ENCODE measurements around the gene PFKL.

The PFKL gene

DNA sequence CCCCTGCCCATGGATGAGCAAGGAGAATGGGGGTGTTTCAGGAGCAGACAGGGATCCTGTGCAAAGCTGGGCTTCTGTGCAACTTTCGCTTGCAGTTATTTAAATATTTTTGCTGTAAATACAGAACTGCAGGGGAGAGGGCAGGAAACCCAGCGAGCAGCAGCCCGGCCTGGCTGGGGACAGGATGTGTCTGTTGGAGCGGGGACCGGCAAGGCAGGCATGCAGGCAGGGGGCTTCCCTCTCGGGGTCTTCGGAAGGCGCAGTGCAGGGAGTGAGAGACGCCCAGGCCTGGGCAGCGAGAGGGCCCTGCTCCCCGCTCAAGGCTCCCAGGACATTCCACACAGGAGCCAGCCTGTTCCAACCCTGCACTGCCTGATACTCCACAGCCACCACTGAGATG is 15.9 kb upstream of the PFKL start:
- DNase-seq (ENCODE audit: low read depth, low spot score), result no peak
- Histone ChIP-seq H3K9me3 (ENCODE audit: low read depth, low read length) (no peaks in the 10 kb centered on the region), H3K27ac (no peak overlapping the region), H3K36me3 (ENCODE audit: insufficient read depth, low read length) (no peaks in the 10 kb centered on the region), H3K4me3 (no peak overlapping the region), H3K9ac (ENCODE audit: insufficient read length) (no peak overlapping the region)
- no peak for TF ChIP-seq POLR2AphosphoS5 (IDR thresholded peaks at IDR 0.05; ENCODE audit: borderline replicate concordance, low read depth, low read length)
- TF ChIP-seq EZH2 (IDR thresholded peaks at IDR 0.05), result no peak
- no peak for TF ChIP-seq FOXP2 (optimal IDR thresholded peaks at IDR 0.05; ENCODE audit: control extremely low read depth, extremely low read length, insufficient read depth)

DNA sequence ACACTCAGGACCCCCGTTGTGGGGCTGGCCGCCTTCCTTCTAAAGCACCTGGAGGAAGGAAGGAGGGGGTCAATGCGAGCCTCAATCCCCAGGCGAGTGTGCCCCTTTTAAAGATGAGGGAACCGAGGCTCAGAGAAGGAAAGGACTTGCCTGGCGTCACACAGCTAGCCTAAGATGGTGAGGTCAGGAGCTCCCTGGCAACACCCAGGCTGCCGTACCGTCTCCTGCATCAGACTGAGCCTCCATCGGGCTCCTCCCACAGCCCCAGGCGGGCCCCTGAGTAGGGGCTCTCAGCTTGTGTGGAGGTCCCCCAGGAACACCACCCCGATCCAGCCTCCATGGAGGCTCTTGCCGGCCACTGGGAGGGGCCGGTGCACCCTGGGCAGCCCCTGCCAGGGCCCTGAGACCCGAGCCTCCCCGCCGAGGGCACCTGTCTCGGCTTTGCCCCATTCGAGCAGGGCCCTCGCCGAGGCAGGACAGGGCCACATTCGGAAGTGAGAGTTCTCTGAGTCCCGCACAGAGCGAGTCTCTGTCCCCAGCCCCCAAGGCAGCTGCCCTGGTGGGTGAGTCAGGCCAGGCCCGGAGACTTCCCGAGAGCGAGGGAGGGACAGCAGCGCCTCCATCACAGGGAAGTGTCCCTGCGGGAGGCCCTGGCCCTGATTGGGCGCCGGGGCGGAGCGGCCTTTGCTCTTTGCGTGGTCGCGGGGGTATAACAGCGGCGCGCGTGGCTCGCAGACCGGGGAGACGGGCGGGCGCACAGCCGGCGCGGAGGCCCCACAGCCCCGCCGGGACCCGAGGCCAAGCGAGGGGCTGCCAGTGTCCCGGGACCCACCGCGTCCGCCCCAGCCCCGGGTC is 14.5 kb upstream of the PFKL start, which contains the start of gene AIRE:
Gene AIRE (plus strand): TSS at position 739 of the 855 bp plus-strand sequence. CDS start 131 bp downstream, outside the sequence.
- H3K36me3 ChIP-seq (ENCODE audit: insufficient read depth, low read length), result no peaks in the 10 kb centered on the region
- no peak for TF ChIP-seq POLR2AphosphoS5 (IDR thresholded peaks at IDR 0.05; ENCODE audit: borderline replicate concordance, low read depth, low read length)
- TF ChIP-seq FOXP2 (optimal IDR thresholded peaks at IDR 0.05; ENCODE audit: control extremely low read depth, extremely low read length, insufficient read depth), result no peak
- TF ChIP-seq EZH2 (IDR thresholded peaks at IDR 0.05), result no peak
- no peaks in the 10 kb centered on the region for H3K9me3 ChIP-seq (ENCODE audit: low read depth, low read length)
- H3K9ac ChIP-seq (ENCODE audit: insufficient read length), result no peak within 1 kb of the TSS
- DNase-seq (ENCODE audit: low read depth, low spot score), result no peak
- H3K27ac ChIP-seq, result no peak within 1 kb of the TSS
- H3K4me3 ChIP-seq, result no peak within 1 kb of the TSS

DNA sequence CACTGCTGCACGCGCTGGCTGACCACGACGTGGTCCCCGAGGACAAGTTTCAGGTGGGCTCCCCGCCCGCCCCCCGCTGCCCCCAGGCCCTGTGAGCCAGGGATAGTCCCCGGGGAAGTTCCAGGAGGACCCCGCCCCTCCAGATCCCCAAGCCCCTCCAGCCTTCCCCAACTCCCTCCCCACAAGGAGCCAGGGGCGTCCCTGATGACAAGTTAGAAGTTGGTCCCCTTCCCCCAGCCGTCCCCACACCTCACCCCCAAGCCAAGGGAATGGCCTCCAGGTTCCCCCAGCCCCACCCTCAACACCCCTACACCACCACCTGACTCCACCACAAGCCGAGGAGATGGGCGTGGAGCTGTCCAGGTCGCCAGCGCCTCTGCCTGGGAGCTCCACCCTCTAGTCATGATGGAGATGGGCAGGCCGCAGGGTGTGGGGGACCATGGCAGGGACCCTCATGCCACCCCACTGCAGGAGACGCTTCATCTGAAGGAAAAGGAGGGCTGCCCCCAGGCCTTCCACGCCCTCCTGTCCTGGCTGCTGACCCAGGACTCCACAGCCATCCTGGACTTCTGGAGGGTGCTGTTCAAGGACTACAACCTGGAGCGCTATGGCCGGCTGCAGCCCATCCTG is 13.7 kb upstream of the PFKL start:
- no peak overlapping the region for H3K4me3 ChIP-seq

DNA sequence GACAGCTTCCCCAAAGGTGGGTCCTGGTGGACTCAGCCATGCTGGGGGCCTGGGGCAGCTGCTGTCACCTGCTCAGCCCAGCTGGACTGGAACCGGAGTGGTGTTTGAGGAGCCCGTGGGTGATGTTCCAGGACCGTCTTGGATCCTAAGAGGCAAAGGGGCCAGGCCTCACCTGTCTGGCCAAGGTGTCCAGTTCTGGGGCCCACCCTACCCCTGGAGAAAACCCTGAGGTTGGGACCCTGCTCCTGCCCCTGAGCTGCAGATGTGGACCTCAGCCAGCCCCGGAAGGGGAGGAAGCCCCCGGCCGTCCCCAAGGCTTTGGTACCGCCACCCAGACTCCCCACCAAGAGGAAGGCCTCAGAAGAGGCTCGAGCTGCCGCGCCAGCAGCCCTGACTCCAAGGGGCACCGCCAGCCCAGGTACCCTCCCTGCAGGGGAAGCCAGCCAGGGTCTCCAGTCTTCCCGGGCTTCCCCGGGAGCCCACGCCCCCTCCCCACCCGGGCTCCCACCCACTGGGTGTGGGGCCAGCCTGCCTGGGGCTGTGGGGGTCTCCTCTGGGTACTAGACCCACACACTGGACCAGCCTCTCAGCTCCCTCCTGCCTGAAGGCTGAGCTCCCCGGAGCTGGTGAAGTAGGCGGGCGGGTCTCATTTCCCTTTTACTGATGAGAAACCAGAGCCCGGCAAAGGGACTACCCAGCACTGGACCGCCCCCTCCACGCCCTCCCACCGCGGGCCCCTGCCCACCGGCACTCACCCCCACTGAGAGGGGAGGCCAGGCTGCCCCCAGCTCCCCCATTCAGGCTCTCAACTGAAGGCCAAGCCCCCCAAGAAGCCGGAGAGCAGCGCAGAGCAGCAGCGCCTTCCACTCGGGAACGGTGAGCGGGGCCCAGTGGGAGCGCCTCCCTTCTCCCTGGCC is 12.9 kb upstream of the PFKL start:
- no peaks in the 10 kb centered on the region for H3K36me3 ChIP-seq (ENCODE audit: insufficient read depth, low read length)
- TF ChIP-seq EZH2 (IDR thresholded peaks at IDR 0.05) (no peak), POLR2AphosphoS5 (IDR thresholded peaks at IDR 0.05; ENCODE audit: borderline replicate concordance, low read depth, low read length) (no peak), FOXP2 (optimal IDR thresholded peaks at IDR 0.05; ENCODE audit: control extremely low read depth, extremely low read length, insufficient read depth) (no peak)
- H3K9me3 ChIP-seq (ENCODE audit: low read depth, low read length), result no peaks in the 10 kb centered on the region
- no peak for DNase-seq (ENCODE audit: low read depth, low spot score)
- H3K4me3 ChIP-seq, result no peak overlapping the region
- H3K27ac ChIP-seq, result no peak overlapping the region
- H3K9ac ChIP-seq (ENCODE audit: insufficient read length), result no peak overlapping the region

More for the DNA sequence above, 13.7 kb upstream of the PFKL start:
- Histone ChIP-seq H3K27ac (no peak overlapping the region), H3K9me3 (ENCODE audit: low read depth, low read length) (no peaks in the 10 kb centered on the region), H3K36me3 (ENCODE audit: insufficient read depth, low read length) (no peaks in the 10 kb centered on the region), H3K9ac (ENCODE audit: insufficient read length) (no peak overlapping the region)
- no peak for DNase-seq (ENCODE audit: low read depth, low spot score)
- TF ChIP-seq POLR2AphosphoS5 (IDR thresholded peaks at IDR 0.05; ENCODE audit: borderline replicate concordance, low read depth, low read length), result no peak
- no peak for TF ChIP-seq EZH2 (IDR thresholded peaks at IDR 0.05)
- no peak for TF ChIP-seq FOXP2 (optimal IDR thresholded peaks at IDR 0.05; ENCODE audit: control extremely low read depth, extremely low read length, insufficient read depth)

DNA sequence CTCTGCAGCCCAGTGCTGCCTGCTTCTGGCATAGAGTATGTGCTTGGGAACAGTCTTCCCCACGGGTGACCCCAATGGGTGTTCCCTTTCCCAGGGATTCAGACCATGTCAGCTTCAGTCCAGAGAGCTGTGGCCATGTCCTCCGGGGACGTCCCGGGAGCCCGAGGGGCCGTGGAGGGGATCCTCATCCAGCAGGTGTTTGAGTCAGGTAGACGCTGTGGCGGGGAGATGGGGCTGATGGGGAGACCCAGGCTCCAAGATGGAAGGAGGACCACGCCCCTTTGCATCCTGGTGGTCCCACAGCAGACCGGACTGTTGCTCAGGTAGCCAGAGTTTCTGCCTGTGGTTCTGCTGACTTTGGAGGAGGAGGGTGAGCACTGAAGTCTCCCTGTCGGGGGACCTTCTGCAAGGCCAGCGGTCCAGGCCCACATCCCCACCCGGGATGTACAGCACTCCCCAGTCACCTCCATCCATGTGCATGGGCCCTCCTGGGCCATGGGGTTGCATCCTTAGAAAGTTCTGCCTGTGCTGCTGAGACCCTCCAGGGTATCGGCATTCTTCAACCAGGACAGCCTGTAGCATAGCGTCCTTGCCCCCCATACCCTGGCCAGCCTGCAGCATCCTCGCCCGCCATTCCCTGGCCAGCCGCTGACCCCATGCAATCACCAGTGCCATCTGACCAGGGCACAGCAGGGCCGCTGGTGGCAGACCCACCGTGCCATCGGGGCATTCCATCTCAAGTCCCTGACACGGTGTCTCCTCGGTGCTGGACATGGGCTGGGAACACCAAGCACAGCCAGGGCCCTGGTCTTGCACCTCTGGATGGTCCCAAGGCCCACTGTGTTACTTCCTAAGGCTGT is 11.4 kb upstream of the PFKL start:
- Histone ChIP-seq H3K9me3 (ENCODE audit: low read depth, low read length) (no peaks in the 10 kb centered on the region), H3K27ac (no peak overlapping the region), H3K4me3 (no peak overlapping the region), H3K36me3 (ENCODE audit: insufficient read depth, low read length) (no peaks in the 10 kb centered on the region), H3K9ac (ENCODE audit: insufficient read length) (no peak overlapping the region)
- DNase-seq (ENCODE audit: low read depth, low spot score), result no peak
- no peak for TF ChIP-seq EZH2 (IDR thresholded peaks at IDR 0.05)
- no peak for TF ChIP-seq FOXP2 (optimal IDR thresholded peaks at IDR 0.05; ENCODE audit: control extremely low read depth, extremely low read length, insufficient read depth)
- no peak for TF ChIP-seq POLR2AphosphoS5 (IDR thresholded peaks at IDR 0.05; ENCODE audit: borderline replicate concordance, low read depth, low read length)

DNA sequence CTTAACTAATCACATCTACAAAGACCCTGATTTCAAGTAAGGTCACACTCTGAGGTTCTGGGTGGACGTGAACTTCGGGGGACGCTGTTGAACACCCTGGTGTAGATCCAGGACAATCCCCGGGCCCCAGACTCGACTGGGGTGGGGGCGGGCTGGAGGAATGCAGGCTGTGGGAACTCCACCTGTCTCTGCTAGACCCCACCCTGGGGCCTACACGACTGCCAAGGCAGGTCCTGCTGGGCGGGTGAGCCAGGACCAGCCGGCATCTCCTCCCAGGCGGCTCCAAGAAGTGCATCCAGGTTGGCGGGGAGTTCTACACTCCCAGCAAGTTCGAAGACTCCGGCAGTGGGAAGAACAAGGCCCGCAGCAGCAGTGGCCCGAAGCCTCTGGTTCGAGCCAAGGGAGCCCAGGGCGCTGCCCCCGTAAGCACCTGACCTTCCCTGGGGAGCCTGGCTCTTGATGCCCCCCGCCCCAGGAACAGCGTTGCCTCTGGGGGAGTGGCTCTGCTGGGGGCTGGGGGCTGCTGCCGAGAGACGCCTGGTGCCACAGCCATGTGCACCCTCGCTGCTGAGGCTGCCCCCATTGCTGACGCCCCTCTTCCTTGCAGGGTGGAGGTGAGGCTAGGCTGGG is 10.4 kb upstream of the PFKL start:
- no peaks in the 10 kb centered on the region for H3K36me3 ChIP-seq (ENCODE audit: insufficient read depth, low read length)
- H3K9me3 ChIP-seq (ENCODE audit: low read depth, low read length), result no peaks in the 10 kb centered on the region
- H3K27ac ChIP-seq, result no peak overlapping the region
- DNase-seq (ENCODE audit: low read depth, low spot score), result no peak
- TF ChIP-seq POLR2AphosphoS5 (IDR thresholded peaks at IDR 0.05; ENCODE audit: borderline replicate concordance, low read depth, low read length) (no peak), EZH2 (IDR thresholded peaks at IDR 0.05) (no peak), FOXP2 (optimal IDR thresholded peaks at IDR 0.05; ENCODE audit: control extremely low read depth, extremely low read length, insufficient read depth) (no peak)
- no peak overlapping the region for H3K4me3 ChIP-seq
- H3K9ac ChIP-seq (ENCODE audit: insufficient read length), result no peak overlapping the region
